8988T (cell line): ENCODE data around the gene PPP1R12B.
"Not testable (repeated sequence)": the region's sequence is repeated elsewhere in the genome, so short reads cannot be mapped to it uniquely, and the experiment has no call there.

Source experiments
- DNase-seq: peaks from one replicate; pipeline ENCODE4 v3.0.0; 2011

Gene PPP1R12B

GRCh38 chr1:202619505-202619904 is 271.0 kb downstream of the PPP1R12B start:
- no peak for DNase-seq

GRCh38 chr1:202620036-202620435 is 271.5 kb downstream of the PPP1R12B start:
- DNase-seq: not testable (repeated sequence)

- DNase-seq: no peak
Observed at GRCh38 chr1:202621446-202621845, 272.9 kb downstream of the PPP1R12B start.

- DNase-seq: no peak
Observed at GRCh38 chr1:202622388-202622787, 273.9 kb downstream of the PPP1R12B start.

GRCh38 chr1:202623075-202623474 is 274.6 kb downstream of the PPP1R12B start:
- DNase-seq: no peak

GRCh38 chr1:202623476-202623875 is 275.0 kb downstream of the PPP1R12B start:
- DNase-seq: not testable (repeated sequence)

GRCh38 chr1:202624088-202624780 is 275.7 kb downstream of the PPP1R12B start:
- no peak for DNase-seq

GRCh38 chr1:202624781-202625108 is 276.2 kb downstream of the PPP1R12B start:
- DNase-seq: no peak

- DNase-seq: peak; percentile 89
Observed at GRCh38 chr1:202625416-202626360, 277.2 kb downstream of the PPP1R12B start.

GRCh38 chr1:202627036-202627435 is 278.5 kb downstream of the PPP1R12B start:
- not testable (repeated sequence) for DNase-seq

- DNase-seq: no peak
Observed at GRCh38 chr1:202627841-202628565, 279.5 kb downstream of the PPP1R12B start.

GRCh38 chr1:202628646-202629215 is 280.2 kb downstream of the PPP1R12B start:
- DNase-seq: no peak

- DNase-seq: not testable (repeated sequence)
Observed at GRCh38 chr1:202629257-202629811, 280.8 kb downstream of the PPP1R12B start.

GRCh38 chr1:202630096-202630495 is 281.6 kb downstream of the PPP1R12B start:
- not testable (repeated sequence) for DNase-seq

GRCh38 chr1:202630541-202630940 is 282.0 kb downstream of the PPP1R12B start:
- DNase-seq: no peak

- no peak for DNase-seq
Observed at GRCh38 chr1:202631076-202631923, 282.8 kb downstream of the PPP1R12B start.

- no peak for DNase-seq
Observed at GRCh38 chr1:202632241-202632640, 283.7 kb downstream of the PPP1R12B start.

GRCh38 chr1:202636171-202636570 is 287.7 kb downstream of the PPP1R12B start:
- DNase-seq: not testable (repeated sequence)

GRCh38 chr1:202637321-202638018 is 289.0 kb downstream of the PPP1R12B start:
- not testable (repeated sequence) for DNase-seq

GRCh38 chr1:202638019-202638700 is 289.7 kb downstream of the PPP1R12B start:
- DNase-seq: no peak
